Natural killer cell treated with Interleukin-12 subunit alpha and Interleukin-12 subunit beta and Interleukin-15 and Interleukin-18, amount 100 ng/mL, for 72 hours (primary cell): ENCODE data around the gene LHFPL2. TPM values are rescaled to one million over a fixed set of nuclear protein-coding genes. Genes with fewer than 3 reads are reported as not detected.
A peak's percentile ranks its signal among the peaks of the same experiment; 100 is the strongest.

ENCODE experiments used
- ATAC-seq, 2 donors: fragments of 150-1000 bp; cut with Tn5 transposase in 1 of 2; sonication (Bioruptor Pico), chemical (Tn5 transposase) in 1 of 2; 2 replicates each; pipeline ENCODE4 v1.10.0; 2021
- DNase-seq: peaks from one replicate; pipeline ENCODE4 v3.0.0; 2022; ENCODE audit warnings: low spot score
- H3K27ac Mint-ChIP-seq, 2 donors: 1 replicate in 1 of 2; 2 replicates in 1 of 2; pipeline ENCODE4 v1.8.0; 2022; ENCODE audit warnings: mixed read lengths in 2 of 2, mild to moderate bottlenecking in 1 of 2, moderate library complexity in 1 of 2
- H3K27me3 Mint-ChIP-seq, 2 donors: 1 replicate in 1 of 2; 2 replicates in 1 of 2; pipeline ENCODE4 v1.8.0; 2022; ENCODE audit warnings: mixed read lengths in 2 of 2
- H3K36me3 Mint-ChIP-seq: one replicate; pipeline ENCODE4 v1.8.0; 2022; ENCODE audit warnings: mixed read lengths
- H3K4me1 Mint-ChIP-seq, 2 donors: 1 replicate in 1 of 2; 2 replicates in 1 of 2; pipeline ENCODE4 v1.8.0; 2022; ENCODE audit warnings: low read depth in 2 of 2, mixed read lengths in 2 of 2, mild to moderate bottlenecking in 1 of 2
- H3K4me3 Mint-ChIP-seq: one replicate; pipeline ENCODE4 v1.8.0; 2022; ENCODE audit warnings: mixed read lengths
- H3K9me3 Mint-ChIP-seq: 2 replicates; pipeline ENCODE4 v1.8.0; 2022; ENCODE audit warnings: mixed read lengths
- total RNA-seq, 2 donors: library from RNA; stranded (reverse); gene quantifications; one replicate each; pipeline ENCODE4 v1.2.3, GENCODE V29; 2022

Gene LHFPL2
- total RNA-seq, 2 donors from 2014 or later, result 0.45 to 1.8 TPM

DNA sequence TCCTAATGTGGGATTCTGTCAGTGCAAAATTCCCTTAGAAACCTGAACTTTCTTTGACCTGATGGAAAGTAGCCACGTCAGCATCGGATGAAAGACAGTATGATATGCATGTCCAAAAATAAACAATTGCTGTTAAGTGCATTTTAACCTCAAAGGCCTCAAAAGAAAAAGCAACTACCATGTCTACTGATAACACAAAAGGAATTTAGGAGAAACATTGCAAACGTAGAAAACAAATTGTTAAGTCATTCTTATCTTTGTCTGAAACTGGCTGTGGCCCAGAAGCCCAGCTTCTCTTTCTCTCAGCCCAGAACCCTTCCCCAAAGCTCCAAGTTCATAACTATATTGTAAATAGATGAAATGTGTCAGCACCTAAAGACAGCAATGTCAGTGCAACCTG is 11.1 kb upstream of the LHFPL2 start:
- DNase-seq, result no peak
- Mint-ChIP-seq H3K27me3 (peaks cover 12 to 38% of the 10 kb centered on the region in 2 donors), H3K27ac (no peak overlapping the region), H3K36me3 (no peaks in the 10 kb centered on the region), H3K4me1 (no peaks in the 10 kb centered on the region), H3K4me3 (no peak overlapping the region), H3K9me3 (no peaks in the 10 kb centered on the region)
- no peak for ATAC-seq

DNA sequence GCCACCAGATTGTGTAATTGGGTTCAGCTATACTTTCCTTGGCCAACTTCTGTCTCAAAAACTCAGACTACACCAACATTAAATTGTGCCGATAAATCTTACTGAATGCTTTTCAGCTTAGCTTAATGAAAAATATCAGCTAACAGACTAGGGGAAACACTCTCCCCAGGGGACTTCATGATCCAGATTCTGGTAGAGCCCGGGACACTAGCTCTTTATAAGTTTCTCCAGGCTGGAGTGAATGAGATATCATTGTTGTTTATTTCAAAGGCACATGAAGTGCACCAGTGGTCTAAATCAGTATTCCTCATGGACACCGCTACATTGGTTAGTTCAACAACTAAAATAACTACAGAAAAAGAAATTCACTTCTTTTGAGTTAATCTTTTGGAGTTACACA is 10.5 kb upstream of the LHFPL2 start:
- ATAC-seq (no peak), DNase-seq (no peak)
- Mint-ChIP-seq H3K9me3 (no peaks in the 10 kb centered on the region), H3K27me3 (peaks cover 12 to 41% of the 10 kb centered on the region in 2 donors), H3K36me3 (no peaks in the 10 kb centered on the region), H3K4me3 (no peak overlapping the region), H3K4me1 (no peaks in the 10 kb centered on the region), H3K27ac (no peak overlapping the region)

DNA sequence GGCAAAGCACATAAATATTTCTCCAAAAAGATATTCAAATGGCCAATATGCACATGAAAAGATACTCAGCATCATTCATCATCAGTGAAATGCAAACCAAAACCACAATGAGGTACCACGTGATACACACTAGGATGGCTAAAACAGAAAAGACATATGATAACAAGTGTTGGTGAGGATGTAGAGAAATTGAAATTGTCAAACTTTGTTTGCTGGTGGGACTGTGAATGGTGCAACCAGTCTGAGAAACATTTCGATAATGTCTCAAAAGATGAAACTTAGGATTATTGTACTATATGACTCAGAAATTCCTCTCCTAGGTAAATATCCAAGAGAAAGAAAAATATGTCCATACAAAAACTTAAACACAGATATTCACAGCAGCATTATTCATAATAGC is 8.6 kb upstream of the LHFPL2 start:
- Mint-ChIP-seq H3K4me3 (no peak overlapping the region), H3K27me3 (peaks cover 16 to 43% of the 10 kb centered on the region in 2 donors), H3K36me3 (no peaks in the 10 kb centered on the region), H3K27ac (no peak overlapping the region), H3K9me3 (no peaks in the 10 kb centered on the region), H3K4me1 (no peaks in the 10 kb centered on the region)
- ATAC-seq, result no peak
- DNase-seq, result no peak

DNA sequence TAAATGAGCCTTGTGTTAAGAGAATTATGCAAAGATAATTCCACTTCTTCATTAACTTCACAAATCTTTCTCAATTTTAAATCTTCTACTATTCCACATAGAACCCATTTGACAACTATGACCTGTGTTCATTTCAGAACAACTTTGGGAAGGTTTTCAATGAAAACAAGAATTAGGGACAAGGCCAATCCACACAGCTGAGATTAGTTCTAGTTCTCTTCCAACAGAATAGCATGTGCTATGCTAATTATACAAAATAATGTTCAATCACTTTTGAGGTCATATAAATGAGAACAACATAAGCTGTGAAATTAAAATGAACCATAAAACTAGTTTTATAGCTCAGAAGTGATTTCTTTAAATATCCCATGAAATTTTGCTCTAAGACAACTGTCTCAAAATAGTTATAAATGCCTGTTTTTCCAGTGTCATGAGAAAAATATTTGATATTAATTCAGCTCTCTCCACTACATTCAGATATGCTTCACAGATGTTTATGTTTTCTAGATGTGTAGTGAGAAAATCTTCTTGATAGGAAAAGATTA is 7.2 kb upstream of the LHFPL2 start:
- H3K9me3 Mint-ChIP-seq, result no peaks in the 10 kb centered on the region

DNA sequence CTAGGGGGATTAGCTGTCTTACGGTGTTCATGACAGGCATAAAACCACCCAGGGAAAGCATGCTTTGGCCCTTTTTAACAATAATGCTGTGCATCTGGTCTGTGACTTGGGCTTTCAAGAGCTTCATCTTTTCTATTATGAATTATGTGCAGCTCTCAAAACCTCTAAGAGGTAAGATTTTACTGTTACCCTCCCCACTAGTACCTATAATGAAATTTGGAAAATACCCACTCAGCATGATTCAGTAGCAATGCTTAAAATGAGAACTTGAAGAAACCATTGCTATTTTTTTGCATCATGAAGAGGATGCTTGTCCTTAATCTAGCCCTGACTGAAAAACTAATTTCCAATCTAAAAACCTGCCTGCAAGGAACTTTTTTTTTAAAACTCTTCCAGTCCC is 5.8 kb upstream of the LHFPL2 start:
- no peak for ATAC-seq

More for the DNA sequence above, 7.2 kb upstream of the LHFPL2 start:
- Mint-ChIP-seq H3K36me3 (no peaks in the 10 kb centered on the region), H3K27ac (no peak overlapping the region), H3K4me3 (no peak overlapping the region), H3K27me3 (peaks cover 17 to 39% of the 10 kb centered on the region in 2 donors), H3K4me1 (no peaks in the 10 kb centered on the region)
- DNase-seq, result no peak
- no peak for ATAC-seq

GRCh38 chr5:78653681-78654366 is 5.3 kb upstream of the LHFPL2 start:
- H3K4me1 Mint-ChIP-seq, result peaks cover 5 to 7% of the 10 kb centered on the region in 2 donors
- H3K27me3 Mint-ChIP-seq, result peaks cover 24 to 41% of the 10 kb centered on the region in 2 donors
- no peak overlapping the region for H3K27ac Mint-ChIP-seq
- no peak for DNase-seq
- H3K4me3 Mint-ChIP-seq, result no peak overlapping the region
- ATAC-seq, result no peak
- H3K9me3 Mint-ChIP-seq, result no peaks in the 10 kb centered on the region
- no peaks in the 10 kb centered on the region for H3K36me3 Mint-ChIP-seq

More for the DNA sequence above, 5.8 kb upstream of the LHFPL2 start:
- Mint-ChIP-seq H3K4me1 (peaks cover 5 to 7% of the 10 kb centered on the region in 2 donors), H3K27ac (no peak overlapping the region), H3K27me3 (peaks cover 24 to 41% of the 10 kb centered on the region in 2 donors), H3K9me3 (no peaks in the 10 kb centered on the region), H3K36me3 (no peaks in the 10 kb centered on the region), H3K4me3 (no peak overlapping the region)
- DNase-seq, result no peak

DNA sequence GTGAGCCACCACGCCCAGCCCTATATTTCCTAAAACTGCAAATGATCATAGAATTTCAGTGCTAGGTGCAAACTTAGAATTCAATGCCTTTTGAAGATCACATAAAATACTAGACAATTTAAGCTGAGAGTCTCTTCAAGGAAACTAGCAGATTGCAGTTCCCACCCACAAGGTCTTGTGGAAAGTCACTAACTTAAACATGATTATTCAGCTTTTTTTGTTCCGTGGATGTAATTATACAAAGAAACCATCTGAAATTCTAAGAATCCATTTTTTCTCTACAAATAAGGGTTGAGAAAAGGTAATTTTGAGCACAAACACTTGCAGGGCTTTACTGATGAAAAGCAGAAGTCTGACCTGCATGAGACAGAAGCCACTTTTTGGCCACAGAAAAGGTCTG is 4.5 kb upstream of the LHFPL2 start:
- peaks cover 5 to 7% of the 10 kb centered on the region in 2 donors for H3K4me1 Mint-ChIP-seq
- no peaks in the 10 kb centered on the region for H3K36me3 Mint-ChIP-seq
- ATAC-seq, result no peak
- no peak for DNase-seq
- H3K9me3 Mint-ChIP-seq, result no peaks in the 10 kb centered on the region
- H3K27me3 Mint-ChIP-seq, result peaks cover 18 to 33% of the 10 kb centered on the region in 2 donors
- H3K27ac Mint-ChIP-seq, result no peak overlapping the region
- no peak overlapping the region for H3K4me3 Mint-ChIP-seq

GRCh38 chr5:78651468-78651867 is 2.9 kb upstream of the LHFPL2 start:
- peaks cover 27 to 46% of the 10 kb centered on the region in 2 donors for H3K27me3 Mint-ChIP-seq
- H3K27ac Mint-ChIP-seq, result no peak overlapping the region
- no peaks in the 10 kb centered on the region for H3K9me3 Mint-ChIP-seq
- DNase-seq (no peak), ATAC-seq (no peak)
- no peaks in the 10 kb centered on the region for H3K36me3 Mint-ChIP-seq
- H3K4me3 Mint-ChIP-seq, result no peak overlapping the region
- H3K4me1 Mint-ChIP-seq, result peaks cover 13 to 16% of the 10 kb centered on the region in 2 donors

DNA sequence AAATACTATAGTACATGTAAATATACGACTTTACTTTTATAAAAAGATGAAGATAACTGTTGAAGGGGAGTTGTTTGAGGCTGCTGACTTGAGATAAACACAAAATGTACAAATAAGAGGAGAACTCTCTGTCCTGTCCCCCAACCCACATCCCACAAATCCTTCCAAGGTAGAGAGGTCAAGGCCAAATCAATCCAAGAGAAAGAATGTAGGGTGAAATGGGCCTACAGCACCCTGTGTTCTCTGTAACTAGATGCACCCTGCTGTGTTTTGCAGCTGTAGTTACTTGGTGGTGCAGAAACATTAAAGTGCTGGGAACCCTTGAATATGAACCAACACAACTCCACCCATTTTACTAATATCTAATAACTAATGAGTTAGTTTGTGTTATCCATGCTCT is 2.0 kb upstream of the LHFPL2 start:
- ATAC-seq (no peak), DNase-seq (no peak)
- H3K4me3 Mint-ChIP-seq, result no peak overlapping the region
- peaks cover 30 to 55% of the 10 kb centered on the region in 2 donors for H3K27me3 Mint-ChIP-seq
- H3K4me1 Mint-ChIP-seq, result peaks cover 13 to 16% of the 10 kb centered on the region in 2 donors
- no peaks in the 10 kb centered on the region for H3K36me3 Mint-ChIP-seq
- no peaks in the 10 kb centered on the region for H3K9me3 Mint-ChIP-seq
- no peak overlapping the region for H3K27ac Mint-ChIP-seq

DNA sequence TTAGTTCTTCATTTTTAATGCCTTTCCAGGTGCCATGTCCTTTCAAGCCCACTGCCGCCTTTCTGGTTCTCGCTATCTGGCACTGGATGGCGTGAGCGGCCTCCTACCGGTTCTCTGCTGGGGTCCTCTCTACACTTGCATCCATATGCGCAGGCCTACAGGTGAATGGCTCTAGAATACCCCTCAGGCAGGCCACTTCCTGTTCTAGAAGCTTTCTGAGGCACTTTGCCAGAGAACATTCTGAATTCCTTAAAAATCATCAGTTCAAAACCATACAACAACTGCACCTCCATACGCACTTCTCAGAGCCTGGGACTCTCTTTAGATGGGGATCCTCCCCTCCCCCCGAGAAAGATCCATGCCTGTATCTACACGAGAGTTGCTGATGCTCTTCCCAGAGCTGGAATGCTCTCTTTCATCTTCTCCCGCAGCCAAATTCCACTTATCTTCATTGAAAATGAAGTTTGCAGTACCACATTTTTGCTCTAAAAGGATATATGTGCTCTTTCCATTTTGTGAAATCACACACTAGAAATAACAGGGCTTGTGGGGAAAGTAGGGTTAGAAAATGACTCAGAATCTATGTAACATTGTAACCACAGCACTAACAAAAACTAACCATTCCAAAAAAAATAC is 1.4 kb upstream of the LHFPL2 start:
- Mint-ChIP-seq H3K27ac (no peak overlapping the region), H3K4me3 (peak overlapping the region; percentile 67), H3K36me3 (no peaks in the 10 kb centered on the region), H3K4me1 (peaks cover 13 to 16% of the 10 kb centered on the region in 2 donors), H3K27me3 (peaks cover 34 to 61% of the 10 kb centered on the region in 2 donors), H3K9me3 (no peaks in the 10 kb centered on the region)
- ATAC-seq, result no peak
- no peak for DNase-seq

DNA sequence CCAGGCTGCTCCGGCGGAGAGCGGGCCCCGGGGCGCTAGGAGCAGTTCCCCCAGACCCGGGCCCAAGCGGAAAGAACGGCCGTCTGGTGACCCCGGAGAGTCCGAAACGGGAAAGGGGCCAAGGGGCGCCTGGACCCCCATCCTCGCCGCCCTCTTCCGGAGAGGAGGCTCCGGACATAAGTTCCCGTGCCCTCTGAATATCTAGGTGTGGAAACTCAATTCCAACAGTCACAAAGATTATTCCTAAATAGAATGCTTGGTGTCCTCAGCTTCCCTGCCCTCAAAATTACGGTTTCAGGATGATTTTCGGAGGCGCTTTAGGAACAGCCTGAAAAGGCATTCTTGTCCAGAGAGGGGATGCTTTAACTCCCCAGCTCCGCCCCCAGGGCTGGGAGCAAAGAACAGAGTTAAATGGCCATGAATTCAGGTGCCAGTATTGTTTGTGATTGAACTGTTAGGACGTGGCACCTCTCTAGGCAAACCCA is 681 bp upstream of the LHFPL2 start:
- Mint-ChIP-seq H3K36me3 (no peaks in the 10 kb centered on the region), H3K27me3 (peaks cover 40 to 67% of the 10 kb centered on the region in 2 donors), H3K4me1 (peaks cover 13 to 16% of the 10 kb centered on the region in 2 donors), H3K4me3 (no peak overlapping the region), H3K27ac (no peak overlapping the region), H3K9me3 (no peaks in the 10 kb centered on the region)
- no peak for DNase-seq
- ATAC-seq, result no peak

- H3K4me1 Mint-ChIP-seq, result peaks cover 13 to 16% of the 10 kb centered on the region in 2 donors
- ATAC-seq, result peak in 1 of 2 donors; percentile 19
- no peaks in the 10 kb centered on the region for H3K36me3 Mint-ChIP-seq
- no peak overlapping the region for H3K27ac Mint-ChIP-seq
- DNase-seq, result no peak
- H3K4me3 Mint-ChIP-seq, result peak overlapping the region; percentile 82
- peaks cover 39 to 62% of the 10 kb centered on the region in 2 donors for H3K27me3 Mint-ChIP-seq
- no peaks in the 10 kb centered on the region for H3K9me3 Mint-ChIP-seq
These were observed 674 bp downstream of the LHFPL2 start for GRCh38 chr5:78647838-78648358.

DNA sequence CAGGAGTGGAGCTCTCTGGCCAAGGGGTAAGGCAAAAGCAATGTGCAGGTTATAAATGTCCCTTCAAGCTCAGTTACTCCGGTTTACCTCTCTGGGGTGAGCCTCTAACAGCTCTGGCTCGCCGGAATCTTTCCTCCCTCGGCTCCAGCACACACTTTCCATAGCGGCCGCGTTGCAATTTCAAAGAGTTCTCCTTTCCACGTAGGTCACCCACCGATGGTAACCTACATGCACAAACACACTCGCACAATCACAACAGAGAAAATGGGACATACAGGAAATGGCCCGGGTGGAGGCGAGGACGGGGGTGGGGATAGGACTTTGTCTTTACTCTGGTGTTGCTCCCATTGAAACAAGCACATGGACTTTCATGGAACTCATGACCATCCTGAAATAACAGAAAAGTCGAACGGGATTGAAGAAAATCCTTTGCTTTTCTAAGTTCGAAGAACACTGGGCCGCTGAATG is 1.2 kb downstream of the LHFPL2 start:
- H3K27ac Mint-ChIP-seq, result no peak overlapping the region
- H3K36me3 Mint-ChIP-seq, result no peaks in the 10 kb centered on the region
- no peak for ATAC-seq
- peaks cover 43 to 67% of the 10 kb centered on the region in 2 donors for H3K27me3 Mint-ChIP-seq
- H3K4me1 Mint-ChIP-seq, result peaks cover 13 to 16% of the 10 kb centered on the region in 2 donors
- H3K4me3 Mint-ChIP-seq, result peak overlapping the region; percentile 82
- no peaks in the 10 kb centered on the region for H3K9me3 Mint-ChIP-seq
- DNase-seq, result no peak
